ENCODE data around the gene IGSF22. TPM values are rescaled to one million over a fixed set of nuclear protein-coding genes. Genes with fewer than 3 reads are reported as not detected.

Gene IGSF22
- total and polyA plus RNA-seq, 2 of the 8 experiments (the other 6 are each of a cell fraction or from before 2014, with no cell fraction given), result 0.14 TPM; not detected in 1

DNA sequence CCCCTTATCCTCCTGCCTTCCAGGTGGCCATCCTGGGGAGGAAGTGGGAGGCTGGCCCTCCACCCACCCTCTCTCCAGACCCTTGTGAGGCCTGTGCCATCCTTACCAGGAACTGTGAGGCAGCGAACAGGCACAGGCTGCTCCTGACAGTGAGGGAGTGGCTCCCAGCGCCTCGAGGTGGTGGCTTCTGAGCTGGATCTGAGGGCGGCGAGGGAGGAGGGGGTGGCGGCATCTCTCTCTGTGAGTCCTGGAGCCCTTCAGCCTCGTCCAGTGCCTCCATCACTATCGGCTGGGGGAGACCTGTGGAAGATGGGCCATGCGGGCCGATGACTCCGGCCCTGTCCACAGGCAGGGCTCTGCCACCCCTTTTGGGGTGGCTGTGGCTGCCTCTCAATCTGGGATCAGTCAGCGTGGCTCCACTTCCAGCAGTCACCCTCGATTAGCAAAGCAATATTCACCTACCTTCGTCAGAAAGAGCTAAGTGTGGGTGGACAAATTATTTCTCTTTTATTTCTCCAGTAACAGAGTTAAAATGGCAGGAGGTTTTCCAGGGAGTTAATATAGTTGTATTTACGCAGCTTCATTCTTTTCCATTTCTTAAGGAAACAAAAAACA, 18.0 kb upstream of the IGSF22 start (continued):
- TF ChIP-seq HDAC2 (IDR thresholded peaks at IDR 0.05; ENCODE audit: borderline replicate concordance in 1 of 2, low read depth in 2 of 2, low read length in 2 of 2) (no peak), CBX5 (IDR thresholded peaks at IDR 0.05; ENCODE audit: low read depth, low read length) (no peak), SIN3A (conservative IDR thresholded peaks at IDR 0.05 in 1 of 2, IDR thresholded peaks at IDR 0.05 in 1 of 2; ENCODE audit: low read depth in 1 of 2, low read length in 2 of 2) (no peak)
